Body of pancreas (tissue), 4 donors: Measurements from ENCODE around the gene MAGI1.

Source experiments
- CTCF ChIP-seq, 7 experiments: fragments of 450-650 bp in 4 of 7; fragments of 200-600 bp in 3 of 7; sonication (generic) in 3 of 7; IDR thresholded peaks; one replicate each; pipeline ENCODE4 v1.5.1; 2016 to 2019; ENCODE audit warnings: antibody characterized with exemption in 7 of 7
- POLR2A ChIP-seq, 3 donors: fragments of 450-650 bp; IDR thresholded peaks; one replicate each; pipeline ENCODE4 v1.6.1; 2016; ENCODE audit warnings: antibody characterized with exemption in 3 of 3, mild to moderate bottlenecking in 2 of 3

DNA sequence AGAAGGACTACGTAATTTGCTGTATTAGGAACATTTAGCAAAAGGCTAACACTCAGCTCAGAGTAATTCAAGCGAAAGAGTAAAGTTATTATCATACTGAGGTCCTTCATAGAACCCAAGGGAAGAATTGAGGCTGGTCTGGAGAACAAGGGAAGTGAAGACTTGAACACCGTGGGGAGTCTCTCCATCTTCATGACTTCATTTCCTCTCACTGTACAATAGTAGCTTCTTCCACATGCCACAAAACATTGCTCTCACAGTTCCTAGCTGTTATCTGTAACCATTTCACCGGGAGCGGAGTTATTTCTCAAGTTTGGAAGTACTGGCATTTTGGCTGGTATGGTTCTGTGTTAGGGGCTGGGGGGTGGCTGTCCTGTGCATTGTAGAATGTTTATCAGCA lies 69.7 kb downstream of the MAGI1 start:
- no peak for TF ChIP-seq CTCF (IDR thresholded peaks at IDR 0.05)
- no peak for TF ChIP-seq POLR2A (IDR thresholded peaks at IDR 0.05)
